ENCODE data around the gene ZBTB32. TPM values are rescaled to one million over a fixed set of nuclear protein-coding genes. Genes with fewer than 3 reads are reported as not detected.

Gene ZBTB32
- total and polyA plus RNA-seq, 2 of the 8 experiments (the other 6 are each of a cell fraction or from before 2014, with no cell fraction given) = 0.11 to 0.50 TPM

DNA sequence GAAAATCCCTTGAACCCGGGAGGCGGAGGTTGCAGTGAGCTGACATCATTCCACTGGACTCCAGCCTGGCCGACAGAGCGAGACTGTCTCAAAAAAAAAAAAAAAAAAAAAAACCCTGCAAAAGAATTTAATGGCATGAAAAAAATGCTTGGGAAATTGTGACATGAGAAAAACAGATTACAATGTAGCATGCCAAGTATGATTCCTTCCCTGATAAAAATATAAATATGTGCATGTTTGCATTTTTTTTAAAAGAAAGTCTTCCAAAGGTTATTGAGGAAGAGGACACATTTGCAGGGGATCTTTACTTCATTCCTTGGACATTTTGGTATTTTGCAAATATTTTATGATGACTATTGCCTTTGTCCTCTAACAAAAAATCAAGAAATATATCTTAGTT, 14.5 kb upstream of the ZBTB32 start:
- DNase-seq (ENCODE audit: low read depth in 1 of 2, low spot score in 2 of 2) = no peak
- no peak overlapping the region for H3K4me3 ChIP-seq (ENCODE audit: extremely low read depth in 1 of 4, insufficient read depth in 2 of 4, low read depth in 3 of 4, low read length in 4 of 4)
- H2BK15ac ChIP-seq (ENCODE audit: low read length) = no peak overlapping the region
- H2BK5ac ChIP-seq (ENCODE audit: low read depth, low read length) = no peak overlapping the region
- no peak overlapping the region for H4K91ac ChIP-seq (replicated peaks; ENCODE audit: insufficient read length, low read length)
- no peaks in the 10 kb centered on the region for H3K9me3 ChIP-seq (ENCODE audit: insufficient read depth in 2 of 2, low read depth in 1 of 2, low read length in 1 of 2)
- no peak overlapping the region for H2AFZ ChIP-seq (ENCODE audit: low read length)
- no peak overlapping the region for H2AK5ac ChIP-seq (ENCODE audit: low read depth, low read length)
- POLR2A ChIA-PET (ENCODE audit: partially characterized antibody) = interaction anchor here (0.6 to 1.0 kb wide), 2 partner anchors 20 to 126 kb away, joined by 3 to 4 read pairs; no protein-coding TSS in a partner anchor
- no peak for FAIRE-seq
- no peak overlapping the region for H3K4ac ChIP-seq (replicated peaks; ENCODE audit: insufficient read length, low read depth, low read length)
- H3K9ac ChIP-seq (replicated peaks in 1 of 4; ENCODE audit: extremely low read depth in 1 of 4, low read depth in 3 of 4, low read length in 3 of 4) = no peak overlapping the region
- no peak overlapping the region for H3K56ac ChIP-seq (replicated peaks; ENCODE audit: insufficient read length, low read depth, low read length)
- H3K79me1 ChIP-seq (ENCODE audit: low read depth, low read length) = no peaks in the 10 kb centered on the region
- no peaks in the 10 kb centered on the region for H3K23me2 ChIP-seq (ENCODE audit: low read depth, low read length)
- no peak overlapping the region for H4K8ac ChIP-seq (ENCODE audit: extremely low read depth, insufficient read depth, low read length)
- no peak overlapping the region for H3K27ac ChIP-seq (ENCODE audit: low read depth, low read length)
- 100% methylated on average over 4 of the region's 4 CpGs; no CpG with 5 or more reads in 1 of the 2 experiments for WGBS, 2 experiments (ENCODE audit: extremely low coverage in 1 of 2, insufficient coverage in 1 of 2, insufficient read length in 1 of 2, insufficient replicate concordance in 2 of 2, low coverage in 1 of 2, low lambda C conversion rate in 2 of 2, missing lambda C conversion rate in 1 of 2)
- H2BK120ac ChIP-seq (replicated peaks; ENCODE audit: low read depth, low read length) = no peak overlapping the region
- no peaks in the 10 kb centered on the region for H4K20me1 ChIP-seq (replicated peaks in 1 of 2; ENCODE audit: control insufficient read depth in 1 of 2, insufficient read depth in 2 of 2, low read length in 2 of 2)
- no peak overlapping the region for H3K23ac ChIP-seq (ENCODE audit: insufficient read length)
- H3K18ac ChIP-seq (ENCODE audit: extremely low read depth, low read length) = no peak overlapping the region
- no peak overlapping the region for H3K14ac ChIP-seq (ENCODE audit: insufficient read length)
- H2BK12ac ChIP-seq (ENCODE audit: low read depth, low read length) = no peak overlapping the region
- H3K27me3 ChIP-seq (replicated peaks in 1 of 4; ENCODE audit: control insufficient read depth in 3 of 4, extremely low read depth in 1 of 4, insufficient read depth in 3 of 4, low read length in 3 of 4) = no peaks in the 10 kb centered on the region
- H3K36me3 ChIP-seq (ENCODE audit: control insufficient read depth in 2 of 4, insufficient read depth in 4 of 4, low read length in 3 of 4) = no peaks in the 10 kb centered on the region
- H3K4me2 ChIP-seq (ENCODE audit: insufficient read depth in 1 of 2, low read depth in 2 of 2, low read length in 2 of 2) = no peak overlapping the region
- H4K5ac ChIP-seq (ENCODE audit: insufficient read length, low read depth, low read length) = no peak overlapping the region
- no peak overlapping the region for H2BK20ac ChIP-seq (ENCODE audit: low read length)
- no peaks in the 10 kb centered on the region for H3K79me2 ChIP-seq (ENCODE audit: control insufficient read depth in 1 of 2, insufficient read depth in 2 of 2, low read length in 2 of 2)
- H3K4me1 ChIP-seq (replicated peaks in 1 of 4; ENCODE audit: control insufficient read depth in 3 of 4, insufficient read depth in 4 of 4, low read length in 3 of 4) = no peaks in the 10 kb centered on the region
- CTCF ChIA-PET (ENCODE audit: partially characterized antibody) = interaction anchor here (0.7 to 1.5 kb wide), 3 partner anchors 16 to 179 kb away, joined by 3 to 4 read pairs (median 4); no protein-coding TSS in a partner anchor
- TF ChIP-seq HDAC2 (IDR thresholded peaks at IDR 0.05; ENCODE audit: borderline replicate concordance in 1 of 2, low read depth in 2 of 2, low read length in 2 of 2) (no peak), YY1 (IDR thresholded peaks at IDR 0.05; ENCODE audit: low read depth, low read length) (no peak), ASH2L (IDR thresholded peaks at IDR 0.05; ENCODE audit: low read length) (no peak), TAF7 (optimal IDR thresholded peaks at IDR 0.05; ENCODE audit: borderline replicate concordance, low read depth, low read length) (no peak), POU5F1 (IDR thresholded peaks at IDR 0.05; ENCODE audit: low read depth, low read length) (no peak), JUND (IDR thresholded peaks at IDR 0.05; ENCODE audit: low read length) (no peak), ATF3 (IDR thresholded peaks at IDR 0.05; ENCODE audit: insufficient read depth, low read depth, low read length) (no peak), TEAD4 (IDR thresholded peaks at IDR 0.05; ENCODE audit: low read depth, low read length) (no peak), TAF1 (IDR thresholded peaks at IDR 0.05; ENCODE audit: low read depth, low read length) (no peak), CBX8 (IDR thresholded peaks at IDR 0.05; ENCODE audit: borderline replicate concordance, low read depth, low read length) (no peak), NRF1 (IDR thresholded peaks at IDR 0.05; ENCODE audit: low read depth, low read length) (no peak), JUN (IDR thresholded peaks at IDR 0.05; ENCODE audit: low read depth, low read length) (no peak), BCL11A (IDR thresholded peaks at IDR 0.05; ENCODE audit: low read depth in 2 of 2, low read length in 2 of 2) (no peak), RXRA (IDR thresholded peaks at IDR 0.05; ENCODE audit: insufficient read depth, low read depth, low read length) (no peak), SP1 (IDR thresholded peaks at IDR 0.05; ENCODE audit: low read depth, low read length) (no peak)
